GM19372 (cell line): Measurements from ENCODE around the gene NLGN1.

ENCODE experiments used
- ATAC-seq: cut with Tn5 transposase; IDR thresholded peaks from one replicate; pipeline ENCODE4 v1.9.1; 2021; ENCODE audit warnings: mild to moderate bottlenecking, low read depth, moderate library complexity; ENCODE audit not compliant: unreplicated experiment

The NLGN1 gene

GRCh38 chr3:174242311-174243041 is 844.9 kb downstream of the NLGN1 start:
- ATAC-seq = no peak

- ATAC-seq = no peak
Measured at GRCh38 chr3:174243171-174243570, 845.6 kb downstream of the NLGN1 start.

GRCh38 chr3:174247687-174248152 is 850.2 kb downstream of the NLGN1 start:
- no peak for ATAC-seq

DNA sequence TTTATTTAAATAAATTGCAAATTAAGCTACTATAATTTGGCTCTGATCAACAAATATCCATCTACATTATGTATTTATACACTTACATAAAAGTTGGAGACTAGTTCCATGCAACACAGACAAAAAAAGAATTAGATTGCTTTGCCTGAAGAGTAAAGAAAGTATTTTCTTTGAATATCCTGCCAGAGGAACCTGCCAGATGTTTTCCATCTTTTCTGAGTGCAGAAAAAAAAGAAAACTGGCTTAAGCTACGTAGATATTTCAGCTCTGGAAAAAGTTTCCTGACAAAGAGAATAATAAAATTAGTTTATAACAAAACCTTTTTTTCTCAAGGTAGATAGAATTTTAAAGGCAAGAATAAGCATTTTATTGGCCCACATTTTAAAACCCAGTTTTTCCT is 854.1 kb downstream of the NLGN1 start:
- ATAC-seq = no peak

- ATAC-seq = no peak
Measured at GRCh38 chr3:174253196-174253823, 855.8 kb downstream of the NLGN1 start.

DNA sequence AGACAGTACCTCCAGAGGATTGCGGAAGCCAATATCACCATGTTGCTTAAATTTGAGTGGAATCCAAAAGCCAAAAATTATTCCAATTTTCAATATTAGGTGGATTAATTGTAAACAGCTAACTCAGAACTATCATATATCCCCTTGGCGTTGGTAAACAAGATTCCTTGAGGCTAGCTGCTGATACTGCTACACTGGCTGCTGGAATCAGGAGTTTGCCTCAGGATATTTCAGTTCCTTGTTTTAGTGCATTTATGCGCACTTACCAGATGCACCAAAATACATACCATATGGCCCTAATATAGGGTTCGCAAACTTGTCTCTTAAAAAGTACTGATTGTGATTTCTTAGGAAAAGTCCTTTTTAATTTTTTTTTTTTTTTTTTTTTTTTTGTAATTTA is 856.4 kb downstream of the NLGN1 start:
- no peak for ATAC-seq

GRCh38 chr3:174255454-174255853 is 857.9 kb downstream of the NLGN1 start:
- ATAC-seq = no peak

- no peak for ATAC-seq
Measured at GRCh38 chr3:174266476-174266875, 868.9 kb downstream of the NLGN1 start.

DNA sequence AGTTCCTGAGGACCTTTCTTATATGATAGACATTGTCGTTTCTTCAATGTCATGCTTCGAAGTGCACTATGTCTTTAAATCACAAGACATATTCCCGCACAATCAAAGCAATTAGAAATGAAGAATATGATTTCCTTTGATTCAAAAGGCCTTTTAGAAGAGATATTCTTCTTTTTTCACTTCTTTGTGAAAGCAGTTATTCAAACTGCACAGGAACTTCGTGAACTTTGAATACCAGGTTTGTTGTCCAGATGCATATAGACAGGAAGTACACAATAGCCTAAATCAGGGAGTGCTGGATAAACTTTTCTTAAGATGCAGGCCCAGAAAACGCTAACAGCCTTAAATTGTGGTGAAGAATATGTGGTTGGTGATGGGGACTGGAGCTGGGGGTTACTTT is 870.5 kb downstream of the NLGN1 start:
- no peak for ATAC-seq

DNA sequence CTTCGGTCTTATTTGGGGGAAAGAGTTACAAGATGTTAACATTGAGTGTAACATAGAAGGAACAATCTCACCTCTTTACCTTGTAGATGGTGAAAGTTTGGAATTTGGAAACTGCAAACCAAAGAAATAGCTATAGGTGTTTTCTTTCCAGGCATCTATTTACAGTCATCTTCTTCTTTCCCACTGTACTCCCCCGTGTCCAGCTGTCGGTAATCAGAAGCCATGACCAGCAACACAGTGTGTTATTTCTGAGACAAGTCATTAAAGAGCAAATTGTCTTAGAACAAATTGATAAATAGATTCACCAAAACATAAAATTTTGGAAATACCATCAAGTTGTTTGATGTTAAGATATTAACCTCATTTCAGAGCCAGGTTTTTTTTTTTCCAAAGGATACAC is 871.0 kb downstream of the NLGN1 start:
- no peak for ATAC-seq

- ATAC-seq = no peak
Measured at GRCh38 chr3:174270841-174271240, 873.3 kb downstream of the NLGN1 start.

- no peak for ATAC-seq
Measured at GRCh38 chr3:174275336-174275735, 877.8 kb downstream of the NLGN1 start.

DNA sequence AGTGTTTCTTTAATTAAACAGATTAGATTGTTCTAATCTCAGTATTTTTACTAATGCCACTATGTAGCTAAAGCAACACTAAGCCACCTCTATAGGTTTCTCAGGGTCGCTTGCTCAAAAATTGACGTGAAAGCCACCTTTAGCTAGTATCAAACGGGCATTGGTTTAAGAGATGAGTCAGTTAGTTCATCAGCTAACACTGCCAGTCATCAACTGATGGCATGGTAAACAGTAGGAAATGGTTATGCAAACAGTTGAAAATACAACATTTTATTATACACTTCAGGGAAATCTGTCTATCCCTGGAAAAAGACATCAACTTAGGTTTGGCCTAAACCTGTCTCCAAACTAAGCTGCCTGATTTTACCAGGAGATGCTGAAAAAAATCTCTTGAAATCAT is 879.3 kb downstream of the NLGN1 start:
- no peak for ATAC-seq

DNA sequence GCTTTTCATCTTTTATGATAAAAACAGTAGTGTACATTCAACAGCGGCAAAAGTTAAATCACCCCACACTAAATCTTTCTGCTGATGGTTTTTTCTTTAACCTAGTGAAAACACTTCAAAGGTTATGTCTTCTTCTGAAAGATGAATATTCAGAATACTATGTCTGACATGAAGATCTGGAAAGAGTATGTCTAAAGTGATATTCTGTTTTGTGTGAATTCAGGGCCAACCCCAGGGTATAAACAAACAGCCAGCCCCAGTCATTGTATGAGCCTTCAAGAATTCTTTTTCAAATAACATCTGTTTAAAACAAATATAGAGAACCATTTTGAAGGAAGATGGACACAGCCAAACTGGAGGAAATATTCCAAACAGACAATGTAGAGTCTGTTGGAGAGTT is 880.5 kb downstream of the NLGN1 start:
- ATAC-seq = no peak

DNA sequence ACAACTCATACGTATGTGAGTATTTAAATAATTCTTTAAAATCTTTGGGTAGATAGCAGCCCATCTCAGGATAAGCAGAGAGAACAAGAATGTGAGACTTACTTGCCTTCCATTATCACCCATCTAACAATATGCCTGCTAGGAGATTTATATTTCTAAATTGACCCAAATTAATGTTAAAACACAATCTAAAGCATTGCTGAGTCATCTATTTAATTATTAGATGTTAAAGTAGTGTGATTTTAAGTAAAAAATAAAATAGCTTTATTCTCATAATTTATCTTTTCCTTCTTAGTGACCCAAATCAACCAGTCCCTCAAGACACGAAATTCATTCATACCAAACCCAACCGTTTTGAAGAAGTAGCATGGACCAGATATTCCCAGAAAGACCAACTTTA is 882.6 kb downstream of the NLGN1 start:
- no peak for ATAC-seq

DNA sequence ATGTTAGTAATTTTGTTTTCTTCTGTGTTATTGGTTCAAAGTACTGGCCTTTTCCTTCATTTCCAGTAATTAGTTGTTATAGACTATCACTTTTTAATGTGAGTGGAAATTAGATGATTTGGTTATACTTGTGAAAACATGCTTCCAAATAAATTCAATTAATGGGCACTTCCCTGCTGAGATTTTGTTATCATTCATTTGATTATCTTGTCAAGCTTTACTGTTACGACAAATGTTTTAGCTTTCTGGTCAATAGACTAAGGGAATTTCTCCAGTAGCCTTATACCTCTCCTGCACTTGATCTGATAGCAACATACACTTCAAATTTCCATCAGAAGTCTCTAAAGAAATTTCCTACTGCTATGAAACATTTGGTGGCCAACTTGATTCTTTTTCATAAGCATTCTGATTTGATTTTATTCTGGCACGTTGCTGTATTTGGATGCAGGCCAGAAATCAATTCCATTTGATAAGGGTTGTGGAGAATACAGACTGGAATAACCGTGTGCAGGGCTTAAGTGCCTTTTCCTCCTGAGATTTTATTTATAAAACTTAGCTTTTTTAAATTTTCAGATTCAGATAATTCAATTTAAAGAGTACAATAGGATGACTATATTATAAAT is 887.8 kb downstream of the NLGN1 start:
- ATAC-seq = no peak

DNA sequence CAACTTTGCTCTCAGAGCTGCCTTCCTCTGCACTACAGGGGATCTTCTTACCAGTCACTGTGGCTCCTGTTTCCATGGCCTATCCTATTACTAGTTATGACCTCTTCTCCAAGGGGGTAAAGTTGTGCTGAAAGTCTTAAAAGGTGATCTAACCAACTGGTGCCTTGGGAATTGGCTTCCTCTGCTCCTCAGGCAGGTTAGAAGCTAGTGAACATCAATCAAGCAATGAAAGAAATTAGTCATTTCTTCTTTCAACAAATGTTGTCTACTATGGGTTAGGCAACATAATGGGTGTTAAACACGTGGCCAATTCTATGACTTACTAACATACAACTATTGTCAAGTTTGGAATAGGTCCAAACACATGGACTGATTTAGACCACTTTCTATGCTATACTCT is 890.2 kb downstream of the NLGN1 start:
- ATAC-seq = no peak

- no peak for ATAC-seq
Measured at GRCh38 chr3:174294616-174295015, 897.1 kb downstream of the NLGN1 start.

DNA sequence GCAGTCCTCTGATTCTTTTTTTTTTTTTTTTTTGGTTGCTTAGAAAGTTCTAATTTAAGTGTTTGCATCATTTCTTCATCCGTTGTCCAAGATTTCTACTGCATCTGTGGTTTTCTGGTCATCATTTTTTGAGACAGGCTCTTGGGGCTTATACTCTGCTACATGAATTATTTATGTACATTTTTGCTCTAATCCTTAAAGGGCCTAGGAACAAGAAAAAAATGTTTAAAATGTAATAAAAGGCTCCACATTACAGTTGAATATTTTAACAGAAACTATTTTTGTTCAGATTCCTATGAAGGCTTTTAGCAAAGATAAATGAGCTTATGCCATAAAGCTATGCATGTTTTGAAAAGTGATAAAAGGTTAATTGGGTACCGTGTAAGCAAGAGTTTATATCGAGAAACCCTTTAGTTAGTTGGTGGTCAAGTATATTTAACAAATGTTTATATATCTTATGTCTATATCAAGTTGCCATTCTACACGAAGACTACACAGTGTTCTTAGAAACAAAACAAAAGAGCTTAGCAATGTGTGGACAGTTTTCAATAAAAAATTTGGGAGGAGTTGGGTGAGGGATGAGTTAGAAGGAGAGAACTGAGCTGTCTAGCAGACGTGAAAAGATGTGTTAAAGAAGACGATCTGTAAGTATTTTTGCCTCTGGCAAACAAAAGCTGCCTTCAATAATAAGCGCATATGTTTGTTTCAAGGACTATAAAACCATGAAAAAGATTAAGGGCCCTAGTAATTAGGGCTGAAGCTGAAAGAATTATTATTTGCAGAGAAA is 898.0 kb downstream of the NLGN1 start:
- ATAC-seq = no peak

DNA sequence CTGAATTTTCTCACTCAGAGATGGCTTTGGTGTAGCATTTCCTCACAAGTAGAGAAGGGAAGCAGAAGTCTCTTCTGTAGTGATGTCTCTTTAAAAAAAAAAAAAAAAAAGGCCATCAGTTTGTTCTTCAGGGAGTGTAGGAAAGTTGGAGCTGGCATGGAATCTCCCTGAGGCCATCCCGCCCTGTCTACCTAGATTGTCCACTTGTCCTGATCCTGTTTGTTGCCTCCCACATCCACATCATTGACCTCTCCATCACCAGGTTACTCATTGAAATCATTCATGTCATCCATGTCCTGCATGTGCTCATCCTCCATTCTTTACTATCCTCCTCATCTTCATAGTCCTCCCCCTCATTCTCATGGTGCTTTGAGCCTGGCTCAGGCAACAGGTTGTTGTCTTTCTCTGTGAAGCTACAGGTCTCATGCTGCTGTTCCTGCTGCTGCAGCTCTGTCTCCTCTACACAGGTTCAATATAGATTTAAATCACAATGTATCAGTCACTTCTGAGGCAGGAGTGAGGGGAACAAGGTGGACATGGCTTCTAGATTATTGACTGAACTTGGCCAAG is 905.3 kb downstream of the NLGN1 start:
- no peak for ATAC-seq
